K562 (cell line): ENCODE results near the gene TMPRSS9. TPM values are rescaled to one million over a fixed set of nuclear protein-coding genes. Genes with fewer than 3 reads are reported as not detected.

Experiments used
- ASH1L ChIP-seq: fragments of 450-650 bp; IDR thresholded peaks from 2 replicates; pipeline ENCODE4 v1.6.1; 2018; ENCODE audit warnings: borderline replicate concordance, mild to moderate bottlenecking, low read depth; ENCODE audit not compliant: partially characterized antibody
- FOXA1 ChIP-seq: fragments of 450-650 bp; IDR thresholded peaks from 2 replicates; pipeline ENCODE4 v1.6.1; 2016; ENCODE audit warnings: mild to moderate bottlenecking, borderline replicate concordance
- HNRNPLL ChIP-seq: fragments of 200-400 bp; formaldehyde crosslinking; IDR thresholded peaks from 2 replicates; pipeline ENCODE4 v1.6.1; 2017; ENCODE audit warnings: low read length, low read depth, mild to moderate bottlenecking; ENCODE audit not compliant: poor library complexity, severe bottlenecking
- HSF4 ChIP-seq: fragments of 250-450 bp; sonication (Bioruptor Pico); IDR thresholded peaks from 2 replicates; pipeline ENCODE4 v2.1.2; 2022; ENCODE audit warnings: mild to moderate bottlenecking, moderate library complexity, borderline replicate concordance
- MEF2D ChIP-seq: conservative IDR thresholded peaks from 2 replicates; pipeline ENCODE4 v1.6.1; 2016; ENCODE audit warnings: low read depth, missing genetic modification characterization, missing compliant biosample characterization
- MXI1 ChIP-seq: IDR thresholded peaks from 2 replicates; pipeline ENCODE4 v1.6.1; 2011; ENCODE audit warnings: low read depth, mild to moderate bottlenecking, improper control_type of control experiment, low read length
- polyA plus RNA-seq, 8 experiments: library from polyadenylated mRNA; depleted of rRNA in 4 of 8; stranded (reverse) in 5 of 8; unstranded in 3 of 8; fragments of >200 nt; fragmentation: Nextera tagmentation in 2 of 8; fragmentation: Illumina TruSeq in 1 of 8; extraction: Ambion mirVana in 2 of 8; extraction: Trizol in 1 of 8; gene quantifications; 2 replicates each; pipeline versions ENCODE4 v1.2.1 to v1.2.3, GENCODE V29; 2011 to 2014; ENCODE audit warnings: inconsistent platforms in 1 of 8, missing spikeins in 1 of 8
- total RNA-seq, 7 experiments: library from RNA; depleted of rRNA in 6 of 7; stranded (reverse); fragments of >200 nt in 6 of 7; fragmentation: Illumina TruSeq in 2 of 7; extraction: Trizol in 2 of 7; gene quantifications; 2 replicates each; pipeline versions ENCODE4 v1.2.1 to v1.2.3, GENCODE V29; 2011 to 2021; ENCODE audit warnings: low replicate concordance in 1 of 7
- TF ChIP-seq, protein P1 (sequence below), 2 experiments: fragments of 150-350 bp in 1 of 2; IDR thresholded peaks; 2 replicates each; pipeline ENCODE4 v1.6.1; 2012 to 2016; ENCODE audit warnings: low read depth in 2 of 2, low read length in 2 of 2, mild to moderate bottlenecking in 1 of 2, moderate library complexity in 1 of 2
- TF ChIP-seq, protein P2 (sequence below): fragments of 450-650 bp; IDR thresholded peaks from 2 replicates; pipeline ENCODE4 v1.6.1; 2016; ENCODE audit warnings: antibody characterized with exemption
- TF ChIP-seq, protein P3 (sequence below): fragments of 250-450 bp; sonication (Bioruptor Pico); IDR thresholded peaks from 2 replicates; pipeline ENCODE4 v1.4.0; 2020
- TF ChIP-seq, protein P4 (sequence below): sonication (generic); formaldehyde crosslinking; IDR thresholded peaks from 2 replicates; pipeline ENCODE4 v1.8.0; 2022; ENCODE audit warnings: mild to moderate bottlenecking, missing genetic modification reagents
- TF ChIP-seq, protein P5 (sequence below): fragments of 250-450 bp; sonication (Bioruptor Pico); IDR thresholded peaks from 2 replicates; pipeline ENCODE4 v1.9.0; 2021; ENCODE audit warnings: mild to moderate bottlenecking, inconsistent platforms

TMPRSS9 gene
- total and polyA plus RNA-seq, 9 of the 15 experiments (the other 6 are each of a cell fraction or from before 2014, with no cell fraction given): 0.01 to 0.03 TPM; not detected in 7

DNA sequence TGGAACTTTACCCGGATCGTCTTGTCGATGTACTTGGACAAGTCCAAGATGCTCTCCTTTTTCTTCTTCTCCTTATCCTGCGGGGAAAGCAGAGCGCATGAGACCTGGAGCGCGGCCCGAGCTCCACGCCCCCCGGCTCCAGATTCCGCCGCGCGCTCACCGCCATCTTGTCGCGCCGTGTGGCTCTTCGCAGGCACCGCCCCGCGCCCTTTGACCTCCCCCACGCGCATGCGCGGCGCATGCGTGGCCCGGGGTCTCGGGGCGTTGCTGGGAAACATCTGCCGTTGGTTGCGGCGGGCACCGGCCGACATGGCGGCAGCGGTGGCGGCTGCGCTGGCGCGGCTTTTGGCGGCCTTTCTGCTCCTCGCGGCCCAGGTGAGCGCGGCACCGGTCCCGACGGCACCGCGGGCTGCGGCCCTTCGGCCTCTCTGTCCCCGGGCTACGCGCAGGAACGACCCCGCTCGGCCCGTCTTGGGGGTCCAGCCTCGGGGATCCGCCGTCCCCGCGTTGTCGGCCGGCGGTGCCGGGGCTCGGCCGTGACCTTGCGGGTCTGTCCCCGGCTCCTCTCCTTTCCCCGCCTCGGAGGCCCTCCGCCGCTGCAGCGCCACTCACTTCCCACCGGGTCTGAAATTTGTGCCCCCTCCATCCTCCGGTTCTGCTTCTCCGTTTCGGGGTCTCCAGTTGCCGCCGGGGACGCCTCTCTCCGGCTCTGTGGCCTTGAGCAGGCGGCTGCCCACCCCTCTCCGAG lies 31.5 kb upstream of the TMPRSS9 start, which contains the start of the genes LSM7 and SPPL2B (continued):
- TF ChIP-seq, protein P1, sequence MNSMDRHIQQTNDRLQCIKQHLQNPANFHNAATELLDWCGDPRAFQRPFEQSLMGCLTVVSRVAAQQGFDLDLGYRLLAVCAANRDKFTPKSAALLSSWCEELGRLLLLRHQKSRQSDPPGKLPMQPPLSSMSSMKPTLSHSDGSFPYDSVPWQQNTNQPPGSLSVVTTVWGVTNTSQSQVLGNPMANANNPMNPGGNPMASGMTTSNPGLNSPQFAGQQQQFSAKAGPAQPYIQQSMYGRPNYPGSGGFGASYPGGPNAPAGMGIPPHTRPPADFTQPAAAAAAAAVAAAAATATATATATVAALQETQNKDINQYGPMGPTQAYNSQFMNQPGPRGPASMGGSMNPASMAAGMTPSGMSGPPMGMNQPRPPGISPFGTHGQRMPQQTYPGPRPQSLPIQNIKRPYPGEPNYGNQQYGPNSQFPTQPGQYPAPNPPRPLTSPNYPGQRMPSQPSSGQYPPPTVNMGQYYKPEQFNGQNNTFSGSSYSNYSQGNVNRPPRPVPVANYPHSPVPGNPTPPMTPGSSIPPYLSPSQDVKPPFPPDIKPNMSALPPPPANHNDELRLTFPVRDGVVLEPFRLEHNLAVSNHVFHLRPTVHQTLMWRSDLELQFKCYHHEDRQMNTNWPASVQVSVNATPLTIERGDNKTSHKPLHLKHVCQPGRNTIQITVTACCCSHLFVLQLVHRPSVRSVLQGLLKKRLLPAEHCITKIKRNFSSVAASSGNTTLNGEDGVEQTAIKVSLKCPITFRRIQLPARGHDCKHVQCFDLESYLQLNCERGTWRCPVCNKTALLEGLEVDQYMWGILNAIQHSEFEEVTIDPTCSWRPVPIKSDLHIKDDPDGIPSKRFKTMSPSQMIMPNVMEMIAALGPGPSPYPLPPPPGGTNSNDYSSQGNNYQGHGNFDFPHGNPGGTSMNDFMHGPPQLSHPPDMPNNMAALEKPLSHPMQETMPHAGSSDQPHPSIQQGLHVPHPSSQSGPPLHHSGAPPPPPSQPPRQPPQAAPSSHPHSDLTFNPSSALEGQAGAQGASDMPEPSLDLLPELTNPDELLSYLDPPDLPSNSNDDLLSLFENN (IDR thresholded peaks at IDR 0.05; ENCODE audit: low read depth in 2 of 2, low read length in 2 of 2): no peak
- TF ChIP-seq, protein P2, sequence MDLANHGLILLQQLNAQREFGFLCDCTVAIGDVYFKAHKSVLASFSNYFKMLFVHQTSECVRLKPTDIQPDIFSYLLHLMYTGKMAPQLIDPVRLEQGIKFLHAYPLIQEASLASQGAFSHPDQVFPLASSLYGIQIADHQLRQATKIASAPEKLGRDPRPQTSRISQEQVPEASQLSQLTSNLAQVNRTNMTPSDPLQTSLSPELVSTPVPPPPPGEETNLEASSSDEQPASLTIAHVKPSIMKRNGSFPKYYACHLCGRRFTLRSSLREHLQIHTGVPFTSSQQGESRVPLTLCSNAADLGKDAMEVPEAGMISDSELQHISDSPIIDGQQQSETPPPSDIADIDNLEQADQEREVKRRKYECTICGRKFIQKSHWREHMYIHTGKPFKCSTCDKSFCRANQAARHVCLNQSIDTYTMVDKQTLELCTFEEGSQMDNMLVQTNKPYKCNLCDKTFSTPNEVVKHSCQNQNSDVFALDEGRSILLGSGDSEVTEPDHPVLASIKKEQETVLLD: peak; percentile 96
- TF ChIP-seq FOXA1 (no peak), MEF2D (tag) (no peak), HSF4 (CRISPR knock-in tag) (no peak), HNRNPLL (peak; percentile 26), ASH1L (no peak), MXI1 (peak; percentile 59; the same call in 1 of the 2 replicates)
- TF ChIP-seq, protein P3, sequence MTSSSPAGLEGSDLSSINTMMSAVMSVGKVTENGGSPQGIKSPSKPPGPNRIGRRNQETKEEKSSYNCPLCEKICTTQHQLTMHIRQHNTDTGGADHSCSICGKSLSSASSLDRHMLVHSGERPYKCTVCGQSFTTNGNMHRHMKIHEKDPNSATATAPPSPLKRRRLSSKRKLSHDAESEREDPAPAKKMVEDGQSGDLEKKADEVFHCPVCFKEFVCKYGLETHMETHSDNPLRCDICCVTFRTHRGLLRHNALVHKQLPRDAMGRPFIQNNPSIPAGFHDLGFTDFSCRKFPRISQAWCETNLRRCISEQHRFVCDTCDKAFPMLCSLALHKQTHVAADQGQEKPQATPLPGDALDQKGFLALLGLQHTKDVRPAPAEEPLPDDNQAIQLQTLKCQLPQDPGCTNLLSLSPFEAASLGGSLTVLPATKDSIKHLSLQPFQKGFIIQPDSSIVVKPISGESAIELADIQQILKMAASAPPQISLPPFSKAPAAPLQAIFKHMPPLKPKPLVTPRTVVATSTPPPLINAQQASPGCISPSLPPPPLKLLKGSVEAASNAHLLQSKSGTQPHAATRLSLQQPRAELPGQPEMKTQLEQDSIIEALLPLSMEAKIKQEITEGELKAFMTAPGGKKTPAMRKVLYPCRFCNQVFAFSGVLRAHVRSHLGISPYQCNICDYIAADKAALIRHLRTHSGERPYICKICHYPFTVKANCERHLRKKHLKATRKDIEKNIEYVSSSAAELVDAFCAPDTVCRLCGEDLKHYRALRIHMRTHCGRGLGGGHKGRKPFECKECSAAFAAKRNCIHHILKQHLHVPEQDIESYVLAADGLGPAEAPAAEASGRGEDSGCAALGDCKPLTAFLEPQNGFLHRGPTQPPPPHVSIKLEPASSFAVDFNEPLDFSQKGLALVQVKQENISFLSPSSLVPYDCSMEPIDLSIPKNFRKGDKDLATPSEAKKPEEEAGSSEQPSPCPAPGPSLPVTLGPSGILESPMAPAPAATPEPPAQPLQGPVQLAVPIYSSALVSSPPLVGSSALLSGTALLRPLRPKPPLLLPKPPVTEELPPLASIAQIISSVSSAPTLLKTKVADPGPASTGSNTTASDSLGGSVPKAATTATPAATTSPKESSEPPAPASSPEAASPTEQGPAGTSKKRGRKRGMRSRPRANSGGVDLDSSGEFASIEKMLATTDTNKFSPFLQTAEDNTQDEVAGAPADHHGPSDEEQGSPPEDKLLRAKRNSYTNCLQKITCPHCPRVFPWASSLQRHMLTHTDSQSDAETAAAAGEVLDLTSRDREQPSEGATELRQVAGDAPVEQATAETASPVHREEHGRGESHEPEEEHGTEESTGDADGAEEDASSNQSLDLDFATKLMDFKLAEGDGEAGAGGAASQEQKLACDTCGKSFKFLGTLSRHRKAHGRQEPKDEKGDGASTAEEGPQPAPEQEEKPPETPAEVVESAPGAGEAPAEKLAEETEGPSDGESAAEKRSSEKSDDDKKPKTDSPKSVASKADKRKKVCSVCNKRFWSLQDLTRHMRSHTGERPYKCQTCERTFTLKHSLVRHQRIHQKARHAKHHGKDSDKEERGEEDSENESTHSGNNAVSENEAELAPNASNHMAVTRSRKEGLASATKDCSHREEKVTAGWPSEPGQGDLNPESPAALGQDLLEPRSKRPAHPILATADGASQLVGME (CRISPR knock-in tag): 0 out of 2 replicates have a peak, but pooled peaks have one; percentile 18
- TF ChIP-seq, protein P4, sequence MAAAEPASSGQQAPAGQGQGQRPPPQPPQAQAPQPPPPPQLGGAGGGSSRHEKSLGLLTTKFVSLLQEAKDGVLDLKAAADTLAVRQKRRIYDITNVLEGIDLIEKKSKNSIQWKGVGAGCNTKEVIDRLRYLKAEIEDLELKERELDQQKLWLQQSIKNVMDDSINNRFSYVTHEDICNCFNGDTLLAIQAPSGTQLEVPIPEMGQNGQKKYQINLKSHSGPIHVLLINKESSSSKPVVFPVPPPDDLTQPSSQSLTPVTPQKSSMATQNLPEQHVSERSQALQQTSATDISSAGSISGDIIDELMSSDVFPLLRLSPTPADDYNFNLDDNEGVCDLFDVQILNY (CRISPR knock-in tag): no peak
- TF ChIP-seq, protein P5, sequence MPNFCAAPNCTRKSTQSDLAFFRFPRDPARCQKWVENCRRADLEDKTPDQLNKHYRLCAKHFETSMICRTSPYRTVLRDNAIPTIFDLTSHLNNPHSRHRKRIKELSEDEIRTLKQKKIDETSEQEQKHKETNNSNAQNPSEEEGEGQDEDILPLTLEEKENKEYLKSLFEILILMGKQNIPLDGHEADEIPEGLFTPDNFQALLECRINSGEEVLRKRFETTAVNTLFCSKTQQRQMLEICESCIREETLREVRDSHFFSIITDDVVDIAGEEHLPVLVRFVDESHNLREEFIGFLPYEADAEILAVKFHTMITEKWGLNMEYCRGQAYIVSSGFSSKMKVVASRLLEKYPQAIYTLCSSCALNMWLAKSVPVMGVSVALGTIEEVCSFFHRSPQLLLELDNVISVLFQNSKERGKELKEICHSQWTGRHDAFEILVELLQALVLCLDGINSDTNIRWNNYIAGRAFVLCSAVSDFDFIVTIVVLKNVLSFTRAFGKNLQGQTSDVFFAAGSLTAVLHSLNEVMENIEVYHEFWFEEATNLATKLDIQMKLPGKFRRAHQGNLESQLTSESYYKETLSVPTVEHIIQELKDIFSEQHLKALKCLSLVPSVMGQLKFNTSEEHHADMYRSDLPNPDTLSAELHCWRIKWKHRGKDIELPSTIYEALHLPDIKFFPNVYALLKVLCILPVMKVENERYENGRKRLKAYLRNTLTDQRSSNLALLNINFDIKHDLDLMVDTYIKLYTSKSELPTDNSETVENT: peak; percentile 94
